WTC11 (cell line): Measurements from ENCODE around the gene SERPINH1. TPM values are rescaled to one million over a fixed set of nuclear protein-coding genes. Genes with fewer than 3 reads are reported as not detected.

ENCODE experiments used
- ATAC-seq: fragments of 200-7000 bp; cut with Tn5 transposase; 2 replicates; pipeline ENCODE4 v1.10.0; 2021; ENCODE audit warnings: mild to moderate bottlenecking, moderate library complexity
- CTCF ChIA-PET: fragments of 300-600 bp; sonication (Branson Sonifier 250); formaldehyde crosslinking; loops from one replicate; lab custom pipeline; 2021; ENCODE audit warnings: antibody characterized with exemption; lab: Charles Lee
- POLR2A ChIA-PET: fragments of 350-600 bp; sonication (Branson Sonifier 250); formaldehyde crosslinking; loops from one replicate; lab custom pipeline; 2021; ENCODE audit warnings: antibody characterized with exemption; lab: Charles Lee
- DNase-seq: peaks from one replicate; pipeline ENCODE4 v3.0.0; 2021; ENCODE audit warnings: low spot score
- H3K27ac Mint-ChIP-seq: 2 replicates; pipeline ENCODE4 v1.8.0; 2021; ENCODE audit warnings: mixed read lengths
- H3K27me3 Mint-ChIP-seq: 2 replicates; pipeline ENCODE4 v1.8.0; 2021; ENCODE audit warnings: low read depth, mild to moderate bottlenecking, moderate library complexity, mixed read lengths
- H3K36me3 Mint-ChIP-seq: 2 replicates; pipeline ENCODE4 v1.8.0; 2021; ENCODE audit warnings: mixed read lengths
- H3K4me1 Mint-ChIP-seq: 2 replicates; pipeline ENCODE4 v1.8.0; 2022; ENCODE audit warnings: mixed read lengths
- H3K4me3 Mint-ChIP-seq: 2 replicates; pipeline ENCODE4 v1.8.0; 2021; ENCODE audit warnings: mild to moderate bottlenecking, moderate library complexity, mixed read lengths
- H3K9me3 Mint-ChIP-seq: 2 replicates; pipeline ENCODE4 v1.8.0; 2021; ENCODE audit warnings: mixed read lengths
- ARID4B ChIP-seq: sonication (generic); formaldehyde crosslinking; IDR thresholded peaks from 2 replicates; pipeline ENCODE4 v1.8.0; 2023; ENCODE audit warnings: missing genetic modification reagents, mild to moderate bottlenecking, borderline replicate concordance
- CBFB ChIP-seq: sonication (generic); formaldehyde crosslinking; IDR thresholded peaks from 2 replicates; pipeline ENCODE4 v1.8.1; 2022; ENCODE audit warnings: mild to moderate bottlenecking, low read depth, missing genetic modification reagents
- CTCF ChIP-seq: fragments of 200-600 bp; IDR thresholded peaks from 2 replicates; pipeline ENCODE4 v1.8.0; 2022; ENCODE audit warnings: antibody characterized with exemption
- ELF4 ChIP-seq: sonication (generic); formaldehyde crosslinking; IDR thresholded peaks from 2 replicates; pipeline ENCODE4 v1.8.1; 2022; ENCODE audit warnings: low read depth, mild to moderate bottlenecking, moderate library complexity, missing genetic modification reagents
- GRHL2 ChIP-seq: fragments of 250-450 bp; sonication (Bioruptor Pico); IDR thresholded peaks from 2 replicates; pipeline ENCODE4 v1.8.0; 2022; ENCODE audit warnings: mild to moderate bottlenecking, moderate library complexity; ENCODE audit not compliant: insufficient replicate concordance, severe bottlenecking
- IRF2 ChIP-seq: sonication (generic); formaldehyde crosslinking; IDR thresholded peaks from 2 replicates; pipeline ENCODE4 v1.8.0; 2022; ENCODE audit warnings: low read depth, missing genetic modification reagents, borderline replicate concordance
- NFATC4 ChIP-seq: fragments of 250-450 bp; sonication (Bioruptor Pico); IDR thresholded peaks from 2 replicates; pipeline ENCODE4 v1.9.0; 2021; ENCODE audit warnings: mild to moderate bottlenecking
- PRRX2 ChIP-seq: fragments of 250-450 bp; sonication (Bioruptor Pico); IDR thresholded peaks from 2 replicates; pipeline ENCODE4 v1.8.0; 2021; ENCODE audit warnings: mild to moderate bottlenecking
- RELA ChIP-seq: sonication (generic); formaldehyde crosslinking; IDR thresholded peaks from 2 replicates; pipeline ENCODE4 v1.8.1; 2022; ENCODE audit warnings: missing genetic modification reagents, mild to moderate bottlenecking, borderline replicate concordance
- SMAD4 ChIP-seq: sonication (generic); formaldehyde crosslinking; IDR thresholded peaks from 2 replicates; pipeline ENCODE4 v1.8.0; 2022; ENCODE audit warnings: mild to moderate bottlenecking, missing genetic modification reagents
- ZNF219 ChIP-seq: sonication (generic); formaldehyde crosslinking; IDR thresholded peaks from 2 replicates; pipeline ENCODE4 v1.8.0; 2023; ENCODE audit warnings: missing genetic modification reagents, mild to moderate bottlenecking, borderline replicate concordance
- ZNF263 ChIP-seq: sonication (generic); formaldehyde crosslinking; IDR thresholded peaks from 2 replicates; pipeline ENCODE4 v1.8.1; 2022; ENCODE audit warnings: low read depth, mild to moderate bottlenecking, moderate library complexity, missing genetic modification reagents
- ZNF532 ChIP-seq: fragments of 250-450 bp; sonication (Bioruptor Pico); IDR thresholded peaks from 2 replicates; pipeline ENCODE4 v1.9.0; 2021; ENCODE audit warnings: mild to moderate bottlenecking, borderline replicate concordance
- ZSCAN18 ChIP-seq: fragments of 250-450 bp; sonication (Bioruptor Pico); IDR thresholded peaks from 2 replicates; pipeline ENCODE4 v2.1.2; 2022; ENCODE audit warnings: mild to moderate bottlenecking, moderate library complexity
- total RNA-seq: library from RNA; stranded (reverse); gene quantifications from 3 replicates; pipeline ENCODE4 v1.2.3, GENCODE V29; 2021

SERPINH1 gene
- total RNA-seq, 1 experiment from 2014 or later: 411 TPM

- Mint-ChIP-seq H3K4me3 (no peak overlapping the region), H3K9me3 (peaks cover 8% of the 10 kb centered on the region; the same call in 1 of the 2 replicates), H3K27ac (no peak overlapping the region), H3K36me3 (no peaks in the 10 kb centered on the region), H3K4me1 (peaks cover 10% of the 10 kb centered on the region), H3K27me3 (no peaks in the 10 kb centered on the region)
- ChIA-PET CTCF (interaction anchor here (0.6 kb wide), 1 partner anchor 50 kb away, joined by 3 read pairs; no protein-coding TSS in a partner anchor), POLR2A (no interaction called here)
- ATAC-seq: no peak
- no peak for TF ChIP-seq ZNF532 (CRISPR knock-in tag)
- TF ChIP-seq NFATC4 (CRISPR knock-in tag): no peak
- no peak for TF ChIP-seq SMAD4 (CRISPR knock-in tag)
- TF ChIP-seq ARID4B (CRISPR knock-in tag): no peak
- no peak for TF ChIP-seq ZNF263 (CRISPR knock-in tag)
- no peak for TF ChIP-seq CTCF
- TF ChIP-seq RELA (CRISPR knock-in tag): no peak
- no peak for TF ChIP-seq ZNF219 (CRISPR knock-in tag)
- TF ChIP-seq CBFB (CRISPR knock-in tag): no peak
- DNase-seq: no peak
These were observed 47.5 kb upstream of the SERPINH1 start for GRCh38 chr11:75514596-75514995.

- CTCF ChIA-PET: interaction anchor here (1.2 kb wide), 2 partner anchors 10 to 13 kb away, joined by 4 to 5 read pairs; partner anchors contain the start of gene GDPD5
- DNase-seq (no peak), ATAC-seq (no peak)
- POLR2A ChIA-PET: no interaction called here
- Mint-ChIP-seq H3K27ac (no peak overlapping the region), H3K4me3 (no peak overlapping the region), H3K9me3 (peaks cover 8% of the 10 kb centered on the region; the same call in 1 of the 2 replicates), H3K4me1 (peaks cover 10% of the 10 kb centered on the region), H3K36me3 (no peaks in the 10 kb centered on the region), H3K27me3 (no peaks in the 10 kb centered on the region)
- no peak for TF ChIP-seq GRHL2 (CRISPR knock-in tag)
- no peak for TF ChIP-seq SMAD4 (CRISPR knock-in tag)
- TF ChIP-seq IRF2: no peak
- no peak for TF ChIP-seq ZSCAN18 (CRISPR knock-in tag)
- no peak for TF ChIP-seq PRRX2 (CRISPR knock-in tag)
- no peak for TF ChIP-seq ELF4 (CRISPR knock-in tag)
These were observed 45.9 kb upstream of the SERPINH1 start for GRCh38 chr11:75516140-75516539.
